ENCODE data around the gene SLC25A39. TPM values are rescaled to one million over a fixed set of nuclear protein-coding genes. Genes with fewer than 3 reads are reported as not detected.

SLC25A39 gene
- total and polyA plus RNA-seq, 2 of the 4 experiments (the other 2 are of a cell fraction) = 49.1 to 99.7 TPM

GRCh38 chr17:44307387-44308186 lies 17.0 kb downstream of the SLC25A39 start:
- Histone ChIP-seq H3K4ac (ENCODE audit: low read depth, low read length) (no peak overlapping the region), H4K20me1 (ENCODE audit: insufficient read depth, low read length) (no peaks in the 10 kb centered on the region), H3K56ac (ENCODE audit: extremely low read depth, insufficient read depth, low read length) (no peak overlapping the region), H4K8ac (ENCODE audit: low read depth in 2 of 2, low read length in 2 of 2) (no peak overlapping the region), H3K4me3 (ENCODE audit: insufficient read depth, low read depth, low read length) (peak overlapping the region; percentile 41), H2BK15ac (ENCODE audit: low read depth, low read length) (no peak overlapping the region), H3K79me1 (ENCODE audit: low read depth in 1 of 2, low read length in 2 of 2) (no peaks in the 10 kb centered on the region), H2BK120ac (ENCODE audit: low read depth, low read length) (no peak overlapping the region), H3K18ac (ENCODE audit: low read depth, low read length) (no peak overlapping the region), H2AK5ac (ENCODE audit: low read depth, low read length) (no peak overlapping the region), H2BK20ac (ENCODE audit: low read depth, low read length) (no peak overlapping the region), H2AK9ac (replicated peaks; ENCODE audit: low read depth, low read length, poor library complexity) (no peak overlapping the region), H3K14ac (replicated peaks; ENCODE audit: low read depth, low read length) (no peak overlapping the region), H3K9ac (ENCODE audit: low read depth, low read length) (no peak overlapping the region), H3K23ac (ENCODE audit: low read depth, low read length) (no peak overlapping the region), H3K9me3 (ENCODE audit: control insufficient read depth, insufficient read depth, low read length) (no peaks in the 10 kb centered on the region), H3K4me1 (ENCODE audit: control insufficient read depth, insufficient read depth, low read length) (peaks cover 4% of the 10 kb centered on the region; the same call in 1 of the 2 replicates), H4K91ac (ENCODE audit: insufficient read depth, low read depth, low read length) (no peak overlapping the region), H2AFZ (replicated peaks; ENCODE audit: low read length, poor library complexity) (peak overlapping the region; percentile 70), H3K27me3 (ENCODE audit: control insufficient read depth, insufficient read depth, low read length) (peaks cover 45% of the 10 kb centered on the region), H3K9me1 (ENCODE audit: insufficient read depth, low read length) (no peaks in the 10 kb centered on the region), H3K36me3 (ENCODE audit: control insufficient read depth, insufficient read depth, low read length) (no peaks in the 10 kb centered on the region), H3K4me2 (ENCODE audit: low read depth, low read length) (peak overlapping the region; percentile 89), H4K5ac (ENCODE audit: low read depth, low read length) (no peak overlapping the region), H2BK5ac (ENCODE audit: low read depth, low read length, poor library complexity, severe bottlenecking) (no peak overlapping the region), H3K27ac (ENCODE audit: insufficient read depth, low read length) (no peak overlapping the region)
- intact Hi-C loops (cut with micrococcal nuclease) = loop anchor here (5.0 kb wide), 1 partner anchor 85 kb away; no protein-coding TSS in a partner anchor
- 0% methylated on average over 1 of the region's 26 CpGs; no CpG with 5 or more reads in 1 of the 2 experiments for WGBS, 2 experiments (ENCODE audit: extremely low coverage in 2 of 2, insufficient read length in 1 of 2)
- no TSS peak for BruUV-seq (replicated peaks)
- ATAC-seq (ENCODE audit: low read depth) (peak; percentile 68), DNase-seq (no peak)
- TF ChIP-seq SMC3 (IDR thresholded peaks at IDR 0.05; ENCODE audit: low read depth, low read length) = no peak
- TF ChIP-seq MAFK (IDR thresholded peaks at IDR 0.05; ENCODE audit: low read depth, low read length) = no peak
- TF ChIP-seq RFX5 (IDR thresholded peaks at IDR 0.05; ENCODE audit: low read depth, low read length) = no peak
- TF ChIP-seq FOS (IDR thresholded peaks at IDR 0.05; ENCODE audit: low read depth, low read length) = no peak
- TF ChIP-seq CEBPB (IDR thresholded peaks at IDR 0.05; ENCODE audit: low read depth, low read length) = no peak
- TF ChIP-seq NFE2L2 (IDR thresholded peaks at IDR 0.05; ENCODE audit: low read depth, low read length) = no peak
- no peak for TF ChIP-seq CHD1 (IDR thresholded peaks at IDR 0.05; ENCODE audit: low read depth, low read length)
- TF ChIP-seq RAD21 (IDR thresholded peaks at IDR 0.05; ENCODE audit: low read length) = no peak
- no peak for TF ChIP-seq USF2 (IDR thresholded peaks at IDR 0.05; ENCODE audit: low read depth, low read length)
- TF ChIP-seq ELK1 (IDR thresholded peaks at IDR 0.05; ENCODE audit: borderline replicate concordance, low read depth, low read length) = no peak
- no peak for TF ChIP-seq BHLHE40 (IDR thresholded peaks at IDR 0.05; ENCODE audit: low read depth, low read length)
- TF ChIP-seq MAZ (IDR thresholded peaks at IDR 0.05; ENCODE audit: borderline replicate concordance, low read depth, low read length) = no peak
- dilution Hi-C loops (cut with HindIII; ENCODE audit: low sequenced_read_pairs, unreplicated experiment) = no loop called here
- ChIA-PET CTCF (no interaction called here), POLR2A (ENCODE audit: unreplicated experiment) (no interaction called here)
- in situ Hi-C loops (cut with MboI; ENCODE audit: low sequenced_read_pairs) = no loop called here

Data from IMR-90 (cell line).